T-cell (primary cell): Measurements from ENCODE around the gene BNIP5. TPM values are rescaled to one million over a fixed set of nuclear protein-coding genes. Genes with fewer than 3 reads are reported as not detected.

Source experiments
- ATAC-seq, 4 experiments: fragments of 200-7000 bp in 3 of 4; fragments of 150-1000 bp in 1 of 4; cut with Tn5 transposase; replicated peaks in 1 of 4; 1 replicate in 3 of 4; 2 replicates in 1 of 4; pipeline ENCODE4 v1.10.0; 2021; ENCODE audit warnings: moderate library complexity in 3 of 4, mild to moderate bottlenecking in 2 of 4, moderate number of reproducible peaks in 1 of 4
- CTCF ChIA-PET, 2 donors: fragments of 300-600 bp; sonication (Branson Sonifier 250); formaldehyde crosslinking; loops; one replicate each; lab custom pipeline; 2022; ENCODE audit warnings: antibody characterized with exemption in 2 of 2; lab: Charles Lee
- POLR2A ChIA-PET, 2 donors: fragments of 300-600 bp; sonication (Branson Sonifier 250); formaldehyde crosslinking; loops; one replicate each; lab custom pipeline; 2022; ENCODE audit warnings: antibody characterized with exemption in 2 of 2; lab: Charles Lee
- DNase-seq, 35 experiments: peaks; one replicate each; pipeline versions ENCODE4 v3.0.0 to v3.0.0-alpha.2; 2013 to 2023
- H3K27ac ChIP-seq: one replicate; pipeline ENCODE4 v1.5.1; 2013; ENCODE audit warnings: low read length
- H3K27me3 ChIP-seq, 2 experiments: replicated peaks in 1 of 2; 1 replicate in 1 of 2; 2 replicates in 1 of 2; pipeline versions ENCODE4 v1.6.1 to v1.7.0; 2013; ENCODE audit warnings: low read length in 1 of 2, mixed read lengths in 1 of 2; ENCODE audit not compliant: control insufficient read depth in 2 of 2, insufficient read depth in 2 of 2; ENCODE audit errors: extremely low read depth in 1 of 2
- H3K36me3 ChIP-seq, 2 donors: 1 replicate in 1 of 2; 2 replicates in 1 of 2; pipeline versions ENCODE4 v1.6.1 to v1.7.0; 2013; ENCODE audit warnings: low read length in 1 of 2; ENCODE audit not compliant: control insufficient read depth in 2 of 2, insufficient read depth in 1 of 2; ENCODE audit errors: extremely low read depth in 1 of 2
- H3K4me1 ChIP-seq, 2 experiments: 1 replicate in 1 of 2; 2 replicates in 1 of 2; pipeline versions ENCODE4 v1.6.1 to v1.7.0; 2013; ENCODE audit warnings: low read length in 2 of 2, mixed read lengths in 1 of 2; ENCODE audit not compliant: insufficient read depth in 2 of 2, control insufficient read depth in 1 of 2; ENCODE audit errors: extremely low read depth in 1 of 2
- H3K4me3 ChIP-seq, 2 donors: 1 replicate in 1 of 2; 2 replicates in 1 of 2; pipeline versions ENCODE4 v1.5.1 to v1.7.0; 2013; ENCODE audit warnings: mild to moderate bottlenecking in 2 of 2, low read length in 1 of 2, moderate library complexity in 1 of 2; ENCODE audit not compliant: control insufficient read depth in 1 of 2; ENCODE audit errors: extremely low read depth in 1 of 2
- H3K9me3 ChIP-seq: 2 replicates; pipeline ENCODE4 v1.7.0; 2013
- H3K27ac Mint-ChIP-seq, 2 donors: one replicate each; pipeline ENCODE4 v1.8.0; 2020 to 2021; ENCODE audit warnings: mild to moderate bottlenecking in 2 of 2, mixed read lengths in 2 of 2
- H3K27me3 Mint-ChIP-seq, 2 donors: one replicate each; pipeline ENCODE4 v1.8.0; 2021 to 2022; ENCODE audit warnings: mixed read lengths in 2 of 2
- H3K36me3 Mint-ChIP-seq: one replicate; pipeline ENCODE4 v1.8.0; 2021; ENCODE audit warnings: mixed read lengths
- H3K4me1 Mint-ChIP-seq, 3 donors: one replicate each; pipeline ENCODE4 v1.8.0; 2020 to 2022; ENCODE audit warnings: mixed read lengths in 3 of 3, mild to moderate bottlenecking in 1 of 3
- H3K4me3 Mint-ChIP-seq, 3 donors: one replicate each; pipeline ENCODE4 v1.8.0; 2020 to 2022; ENCODE audit warnings: mild to moderate bottlenecking in 3 of 3, mixed read lengths in 3 of 3, moderate library complexity in 3 of 3
- H3K9me3 Mint-ChIP-seq, 3 donors: one replicate each; pipeline ENCODE4 v1.8.0; 2020 to 2022; ENCODE audit warnings: mixed read lengths in 3 of 3
- WGBS: methylation state at CpG from one replicate; pipeline ENCODE4 v1.1.5; 2013; ENCODE audit warnings: missing lambda C conversion rate; ENCODE audit not compliant: insufficient coverage; 5-methylcytosine and 5-hydroxymethylcytosine counted together
- total RNA-seq, 35 experiments: library from RNA in 6 of 35; stranded (reverse) in 6 of 35; fragments of 120-200 nt in 1 of 35; gene quantifications; one replicate each; pipeline versions ENCODE4 v1.2.1 to v1.2.4 and lab custom pipeline; 2013 to 2026

The BNIP5 gene
- total RNA-seq, 5 donors from 2014 or later (not counting 1 experiment from before 2014, with no cell fraction given): 0.09 TPM; not detected in 4

DNA sequence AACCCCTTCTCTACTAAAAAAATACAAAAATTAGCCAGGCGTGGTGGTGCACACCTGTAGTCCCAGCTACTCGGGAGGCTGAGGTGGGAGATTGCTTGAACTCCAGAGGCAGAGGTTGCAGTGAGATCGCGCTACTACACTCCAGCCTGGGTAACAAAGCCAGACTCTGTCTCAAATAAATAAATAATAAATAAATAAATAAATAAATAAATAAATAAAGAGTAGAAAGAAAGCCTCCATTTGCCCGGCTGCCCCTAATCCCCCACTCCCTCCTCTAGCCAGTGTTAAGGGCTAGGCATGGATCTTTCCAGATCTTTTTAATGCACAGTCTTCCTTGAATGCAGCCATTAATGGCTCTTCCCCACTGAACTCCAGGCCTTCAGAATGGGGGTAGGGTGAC is 63.6 kb downstream of the BNIP5 start:
- Mint-ChIP-seq H3K27ac (no peak overlapping the region), H3K9me3 (no peaks in the 10 kb centered on the region), H3K4me1 (no peaks in the 10 kb centered on the region), H3K27me3 (peaks cover 16 to 31% of the 10 kb centered on the region in 2 donors), H3K36me3 (no peaks in the 10 kb centered on the region), H3K4me3 (no peak overlapping the region)
- Histone ChIP-seq H3K27me3 (peaks cover 0 to 32% of the 10 kb centered on the region in 2 experiments), H3K4me3 (no peak overlapping the region), H3K4me1 (no peaks in the 10 kb centered on the region), H3K9me3 (no peaks in the 10 kb centered on the region), H3K27ac (no peak overlapping the region), H3K36me3 (no peaks in the 10 kb centered on the region)
- no CpG with 5 or more reads among the region's 5 CpGs for WGBS
- DNase-seq (no peak), ATAC-seq (no peak)
- POLR2A ChIA-PET: no interaction called here
- CTCF ChIA-PET: no interaction called here

DNA sequence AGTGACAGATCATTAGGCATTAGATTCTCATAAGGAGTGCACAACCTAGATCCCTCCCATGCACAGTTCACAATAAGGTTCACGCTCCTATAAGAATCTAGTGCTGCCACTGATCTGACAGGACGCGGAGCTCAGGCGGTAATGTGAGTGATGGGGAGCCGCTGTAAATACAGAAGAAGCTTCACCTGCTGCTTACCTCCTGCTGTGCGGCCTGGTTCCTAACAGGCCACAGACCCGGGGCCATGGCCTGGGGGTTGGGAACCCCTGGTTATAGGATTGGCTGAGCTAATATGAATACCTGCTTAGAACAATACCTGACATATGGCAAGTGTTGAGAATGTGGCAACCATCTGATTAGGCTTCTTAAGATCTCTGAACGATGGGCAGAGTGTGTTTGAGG is 64.5 kb downstream of the BNIP5 start:
- no peaks in the 10 kb centered on the region for H3K4me1 Mint-ChIP-seq
- no peak for DNase-seq
- ATAC-seq: no peak
- no peaks in the 10 kb centered on the region for H3K36me3 Mint-ChIP-seq
- POLR2A ChIA-PET: no interaction called here
- Histone ChIP-seq H3K27ac (no peak overlapping the region), H3K36me3 (no peaks in the 10 kb centered on the region), H3K27me3 (peaks cover 0 to 29% of the 10 kb centered on the region in 2 experiments), H3K9me3 (no peaks in the 10 kb centered on the region), H3K4me1 (no peaks in the 10 kb centered on the region), H3K4me3 (no peak overlapping the region)
- CTCF ChIA-PET: no interaction called here
- H3K4me3 Mint-ChIP-seq: no peak overlapping the region
- no peak overlapping the region for H3K27ac Mint-ChIP-seq
- peaks cover 13 to 29% of the 10 kb centered on the region in 2 donors for H3K27me3 Mint-ChIP-seq
- H3K9me3 Mint-ChIP-seq: no peaks in the 10 kb centered on the region
- 78% methylated on average over 5 of the region's 8 CpGs for WGBS

- Histone ChIP-seq H3K4me3 (no peak within 1 kb of the TSS), H3K9me3 (no peaks in the 10 kb centered on the region), H3K27me3 (peaks cover 0 to 26% of the 10 kb centered on the region in 2 experiments), H3K27ac (no peak within 1 kb of the TSS), H3K4me1 (no peaks in the 10 kb centered on the region), H3K36me3 (no peaks in the 10 kb centered on the region)
- Mint-ChIP-seq H3K9me3 (peaks cover 0 to 9% (median 6%) of the 10 kb centered on the region in 3 donors), H3K4me3 (no peak within 1 kb of the TSS), H3K36me3 (peaks cover 3% of the 10 kb centered on the region), H3K4me1 (no peaks in the 10 kb centered on the region), H3K27me3 (peaks cover 13 to 22% of the 10 kb centered on the region in 2 donors), H3K27ac (no peak within 1 kb of the TSS)
- DNase-seq (no peak), ATAC-seq (no peak)
- 90% methylated on average over 20 of the region's 32 CpGs for WGBS
- POLR2A ChIA-PET: no interaction called here
- CTCF ChIA-PET: no interaction called here
Measured at GRCh38 chr6:36269834-36270705, 66.6 kb downstream of the BNIP5 start, which contains the start of gene PNPLA1. TSS of gene PNPLA1 (plus strand) at chr6:36270060. CDS start at chr6:36270460, 400 bp downstream.

DNA sequence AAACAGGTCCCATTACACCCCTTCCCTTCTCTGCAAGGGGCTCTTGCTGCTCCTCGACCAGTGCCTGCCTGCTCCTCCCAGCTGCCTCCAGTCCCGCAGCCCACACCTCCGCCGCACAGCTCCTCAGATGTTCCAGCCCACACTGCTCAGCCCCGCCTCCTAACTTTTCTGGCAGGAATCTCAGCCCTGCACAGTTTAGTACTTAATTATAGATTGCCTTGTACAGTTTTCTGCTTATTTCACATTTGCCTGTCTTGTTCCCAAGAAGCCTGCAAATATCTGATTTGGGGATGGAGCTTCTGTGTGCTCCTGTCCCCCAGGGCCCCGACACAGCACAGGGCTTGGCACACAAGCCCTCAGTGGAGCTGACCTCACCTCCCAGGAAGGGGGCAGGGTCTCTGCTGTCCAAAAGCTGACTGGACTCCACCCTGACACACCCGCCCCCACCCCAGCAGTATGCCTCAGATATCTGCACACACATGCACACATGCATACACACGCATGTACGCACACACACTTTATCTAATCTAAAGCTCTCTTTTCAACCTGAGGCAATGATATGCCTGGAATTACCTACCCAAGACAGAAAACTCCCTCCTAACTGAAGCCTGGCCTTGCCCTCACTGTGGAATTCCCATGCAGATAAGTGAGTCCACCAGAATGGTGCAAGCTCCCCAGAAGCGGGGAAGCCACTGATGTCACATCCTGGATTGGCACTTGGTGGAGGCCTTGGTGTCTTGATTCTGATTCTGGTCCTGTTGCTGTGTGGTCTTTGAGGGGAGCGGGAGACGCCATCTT is 68.0 kb downstream of the BNIP5 start:
- Mint-ChIP-seq H3K9me3 (peaks cover 0 to 9% (median 6%) of the 10 kb centered on the region in 3 donors), H3K36me3 (peaks cover 6% of the 10 kb centered on the region), H3K4me3 (no peak overlapping the region), H3K27ac (no peak overlapping the region), H3K4me1 (no peaks in the 10 kb centered on the region), H3K27me3 (peaks cover 9 to 22% of the 10 kb centered on the region in 2 donors)
- H3K9me3 ChIP-seq: no peaks in the 10 kb centered on the region
- no peak overlapping the region for H3K4me3 ChIP-seq
- WGBS: 91% methylated on average over 9 of the region's 12 CpGs
- POLR2A ChIA-PET: no interaction called here
- no peak for DNase-seq
- no peak for ATAC-seq
- no peaks in the 10 kb centered on the region for H3K4me1 ChIP-seq
- no peak overlapping the region for H3K27ac ChIP-seq
- peaks cover 0 to 29% of the 10 kb centered on the region in 2 experiments for H3K27me3 ChIP-seq
- no peaks in the 10 kb centered on the region for H3K36me3 ChIP-seq
- CTCF ChIA-PET: no interaction called here

- no peaks in the 10 kb centered on the region for H3K4me1 Mint-ChIP-seq
- Histone ChIP-seq H3K4me1 (no peaks in the 10 kb centered on the region), H3K27ac (no peak overlapping the region), H3K27me3 (peaks cover 0 to 24% of the 10 kb centered on the region in 2 experiments), H3K36me3 (no peaks in the 10 kb centered on the region), H3K4me3 (no peak overlapping the region), H3K9me3 (no peaks in the 10 kb centered on the region)
- 96% methylated on average over 3 of the region's 4 CpGs for whole genome bisulfite sequencing
- ChIA-PET CTCF (no interaction called here), POLR2A (no interaction called here)
- ATAC-seq (no peak), DNase-seq (no peak)
- H3K27ac Mint-ChIP-seq: no peak overlapping the region
- H3K36me3 Mint-ChIP-seq: peaks cover 6% of the 10 kb centered on the region
- H3K4me3 Mint-ChIP-seq: no peak overlapping the region
- peaks cover 0 to 9% (median 6%) of the 10 kb centered on the region in 3 donors for H3K9me3 Mint-ChIP-seq
- peaks cover 9 to 22% of the 10 kb centered on the region in 2 donors for H3K27me3 Mint-ChIP-seq
Measured at GRCh38 chr6:36267731-36268477, 68.8 kb downstream of the BNIP5 start.
